ENCODE data around the gene TOP1.

- TF ChIP-seq POLR2A (IDR thresholded peaks at IDR 0.05; ENCODE audit: low read length) = no peak
- TF ChIP-seq GATA1 (IDR thresholded peaks at IDR 0.05; ENCODE audit: low read depth, low read length) = no peak
Observed at GRCh38 chr20:41078329-41078728, 49.7 kb downstream of the TOP1 start.
